Ureter (tissue), 1 donor: ENCODE results near the gene BORCS8. TPM values are rescaled to one million over a fixed set of nuclear protein-coding genes. Genes with fewer than 3 reads are reported as not detected.
"Not testable (repeated sequence)": the region's sequence is repeated elsewhere in the genome, so short reads cannot be mapped to it uniquely, and the experiment has no call there.

Source experiments
- DNase-seq: peaks from one replicate; pipeline ENCODE4 v3.0.0-alpha.2; 2020; ENCODE audit warnings: low spot score
- total RNA-seq: library from RNA; stranded (reverse); gene quantifications from one replicate; pipeline ENCODE4 v1.2.4, GENCODE V29; 2023
- donor health status: DM: yes; HTN: yes; CAD: no.

BORCS8 gene
- 58.0 TPM for total RNA-seq

GRCh38 chr19:19192078-19192882 lies at the start of gene BORCS8, which contains the start of gene RFXANK:
BORCS8 (minus strand) TSS chr19:19192152; CDS start chr19:19192117, 35 bp downstream.
RFXANK (plus strand) TSS chr19:19192258; CDS start chr19:19193947, 1,689 bp downstream.
- peak; percentile 99 for DNase-seq

GRCh38 chr19:19240476-19240875 lies 48.5 kb upstream of the BORCS8 start:
- DNase-seq, result no peak

- DNase-seq, result no peak
Observed at GRCh38 chr19:19239675-19240074, 47.7 kb upstream of the BORCS8 start.

- DNase-seq, result no peak
Observed at GRCh38 chr19:19238126-19238894, 46.4 kb upstream of the BORCS8 start.

- no peak for DNase-seq
Observed at GRCh38 chr19:19236173-19236572, 44.2 kb upstream of the BORCS8 start.

GRCh38 chr19:19234220-19234816 lies 42.4 kb upstream of the BORCS8 start:
- DNase-seq, result no peak

- no peak for DNase-seq
Observed at GRCh38 chr19:19232261-19232721, 40.3 kb upstream of the BORCS8 start.

GRCh38 chr19:19230999-19231398 lies 39.0 kb upstream of the BORCS8 start:
- no peak for DNase-seq

- no peak for DNase-seq
Observed at GRCh38 chr19:19229701-19230100, 37.7 kb upstream of the BORCS8 start.

GRCh38 chr19:19227217-19227616 lies 35.3 kb upstream of the BORCS8 start:
- no peak for DNase-seq

- no peak for DNase-seq
Observed at GRCh38 chr19:19226663-19227062, 34.7 kb upstream of the BORCS8 start.

GRCh38 chr19:19226204-19226603 lies 34.3 kb upstream of the BORCS8 start:
- DNase-seq, result no peak

GRCh38 chr19:19224852-19225494 lies 33.0 kb upstream of the BORCS8 start:
- peak; percentile 58 for DNase-seq

GRCh38 chr19:19224150-19224851 lies 32.3 kb upstream of the BORCS8 start:
- no peak for DNase-seq

- no peak for DNase-seq
Observed at GRCh38 chr19:19223636-19224035, 31.7 kb upstream of the BORCS8 start.

GRCh38 chr19:19223060-19223459 lies 31.1 kb upstream of the BORCS8 start:
- DNase-seq, result no peak

- DNase-seq, result not testable (repeated sequence)
Observed at GRCh38 chr19:19221000-19221399, 29.0 kb upstream of the BORCS8 start.

- no peak for DNase-seq
Observed at GRCh38 chr19:19218911-19219310, 27.0 kb upstream of the BORCS8 start.

GRCh38 chr19:19217099-19217498 lies 25.1 kb upstream of the BORCS8 start:
- DNase-seq, result no peak

GRCh38 chr19:19215792-19216191 lies 23.8 kb upstream of the BORCS8 start:
- no peak for DNase-seq

- no peak for DNase-seq
Observed at GRCh38 chr19:19214892-19215291, 22.9 kb upstream of the BORCS8 start.
